ENCODE data around the gene WDR41.

Gene WDR41

DNA sequence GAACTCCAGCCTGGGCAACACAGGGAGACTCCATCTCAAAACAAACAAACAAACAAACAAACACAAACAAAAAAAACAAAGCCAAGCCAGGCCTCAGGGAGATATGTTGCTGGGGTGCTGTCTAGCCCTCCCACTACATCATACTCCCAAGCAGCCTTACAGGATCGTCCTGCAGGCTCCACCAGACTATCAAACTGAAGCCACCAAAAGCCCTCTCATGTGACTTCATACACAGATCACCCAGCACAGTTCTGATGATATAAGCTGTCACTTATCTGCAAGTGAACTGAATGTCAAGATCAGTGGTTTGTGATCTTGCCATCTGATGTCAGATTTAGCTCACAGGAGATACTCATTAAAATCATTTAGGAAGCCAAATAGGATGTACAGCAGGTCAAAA lies 43.3 kb downstream of the WDR41 start:
- no peak for DNase-seq (ENCODE audit: low read depth)

DNA sequence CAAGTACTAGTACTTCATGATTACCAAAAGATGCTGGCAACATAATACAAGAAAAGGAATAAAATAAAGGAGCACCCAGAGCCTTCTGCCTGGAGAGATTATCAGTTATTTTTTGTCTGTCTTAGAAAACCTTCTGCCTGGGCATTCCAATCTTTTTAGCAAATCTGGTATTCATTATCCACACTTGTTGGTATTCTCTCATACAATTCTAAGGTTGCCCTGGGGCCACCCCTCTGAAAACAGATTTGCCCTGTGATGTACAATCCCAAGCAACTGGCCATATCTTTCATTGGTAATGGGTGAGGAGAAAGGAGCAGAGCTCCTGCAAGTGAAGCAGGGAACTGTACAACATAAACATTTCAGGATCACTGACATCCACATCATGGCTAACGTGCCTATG lies 47.8 kb downstream of the WDR41 start:
- no peak for DNase-seq (ENCODE audit: low read depth)

DNA sequence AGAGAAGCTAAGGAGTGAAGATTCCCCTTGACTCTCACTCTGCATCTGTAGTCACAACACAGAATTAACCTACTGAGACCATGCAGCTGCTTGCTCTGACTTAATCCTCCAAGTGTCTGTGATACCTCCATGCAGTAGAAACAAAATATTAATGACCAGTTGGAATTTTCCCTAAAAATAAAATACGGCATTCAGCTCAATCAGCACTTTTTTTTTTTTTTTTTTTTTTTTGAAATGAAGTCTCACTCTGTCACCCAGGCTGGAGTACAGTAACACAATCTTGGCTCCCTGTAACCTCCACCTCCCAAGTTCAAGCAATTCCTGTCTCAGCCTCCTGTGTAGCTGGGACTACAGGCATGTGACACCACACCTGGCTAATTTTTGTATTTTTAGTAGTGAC lies 48.4 kb downstream of the WDR41 start:
- DNase-seq (ENCODE audit: low read depth): no peak

DNA sequence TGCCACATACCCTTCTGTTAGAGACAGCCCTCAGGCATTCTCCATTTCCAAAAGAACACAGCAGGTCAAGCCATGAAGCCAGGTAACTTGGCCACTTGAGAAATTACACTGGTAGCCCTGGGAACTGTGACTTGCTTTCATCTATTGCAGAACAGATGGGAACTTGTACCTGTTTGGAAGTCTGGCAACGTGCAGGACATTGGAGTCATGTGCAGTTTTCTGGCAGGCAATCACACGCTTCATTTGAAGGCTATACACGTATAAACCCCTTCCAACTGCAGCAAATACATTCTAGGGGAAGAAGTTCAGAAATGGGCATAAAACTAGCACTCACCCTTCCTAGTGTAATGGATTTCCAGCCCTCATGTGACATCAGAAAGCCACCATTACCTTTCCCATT lies 54.0 kb downstream of the WDR41 start:
- DNase-seq (ENCODE audit: low read depth): no peak

DNA sequence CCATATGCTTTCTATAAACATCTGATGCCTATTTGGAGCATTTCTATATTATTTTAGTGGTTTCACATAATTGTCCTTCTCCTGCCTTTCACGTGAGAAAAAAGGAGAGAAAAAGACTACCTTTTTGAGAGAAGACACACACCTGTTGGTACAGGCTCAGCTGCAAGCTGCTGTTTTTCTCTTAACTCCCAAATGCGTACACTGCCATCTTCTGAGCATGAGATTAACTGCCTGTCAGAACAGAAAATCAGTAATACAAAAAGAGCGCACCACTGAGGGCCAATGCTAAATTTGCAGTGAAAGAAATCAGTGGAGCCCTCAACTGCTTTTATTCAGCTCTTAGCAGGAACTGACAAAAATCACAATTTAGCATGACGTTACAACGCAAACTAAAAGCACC lies 54.9 kb downstream of the WDR41 start:
- DNase-seq (ENCODE audit: low read depth): no peak

DNA sequence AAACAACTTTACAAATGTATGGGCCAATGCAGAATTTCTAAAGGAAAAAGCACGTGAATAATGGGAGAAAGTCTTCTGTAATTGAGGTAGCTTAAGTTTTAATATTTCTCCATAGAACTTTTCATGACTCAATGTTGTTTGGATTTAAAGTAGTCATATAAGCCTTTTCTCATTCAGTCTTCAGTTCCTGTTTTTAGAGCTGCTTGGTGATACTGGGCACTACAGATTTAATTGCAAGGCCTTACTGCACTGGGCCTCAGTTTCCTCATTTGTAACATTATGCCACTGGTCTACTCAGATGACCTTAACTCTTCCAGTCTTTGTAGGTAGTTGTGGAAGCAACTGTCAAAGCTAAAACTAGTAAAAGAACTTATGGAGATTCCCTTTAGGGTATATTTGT lies 60.4 kb downstream of the WDR41 start:
- DNase-seq (ENCODE audit: low read depth): no peak

DNA sequence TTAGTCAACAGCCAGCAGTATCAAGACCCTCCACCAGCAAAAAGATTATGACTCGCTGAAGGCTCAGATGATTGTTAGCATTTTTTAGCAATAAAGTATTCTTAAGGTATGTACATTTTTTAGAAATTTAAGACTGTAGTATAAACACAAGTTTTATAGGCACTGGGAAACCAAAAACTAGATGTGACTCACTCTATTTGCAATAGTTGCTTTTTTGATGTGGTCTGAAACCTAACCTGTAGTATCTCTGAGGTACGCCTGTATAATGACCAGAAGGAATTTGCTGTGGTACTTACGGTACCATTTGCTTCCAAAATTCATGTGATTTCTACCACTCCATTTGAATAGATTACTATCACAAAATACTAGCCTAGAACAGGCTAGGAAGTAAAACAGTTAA lies 60.8 kb downstream of the WDR41 start:
- DNase-seq (ENCODE audit: low read depth): no peak

DNA sequence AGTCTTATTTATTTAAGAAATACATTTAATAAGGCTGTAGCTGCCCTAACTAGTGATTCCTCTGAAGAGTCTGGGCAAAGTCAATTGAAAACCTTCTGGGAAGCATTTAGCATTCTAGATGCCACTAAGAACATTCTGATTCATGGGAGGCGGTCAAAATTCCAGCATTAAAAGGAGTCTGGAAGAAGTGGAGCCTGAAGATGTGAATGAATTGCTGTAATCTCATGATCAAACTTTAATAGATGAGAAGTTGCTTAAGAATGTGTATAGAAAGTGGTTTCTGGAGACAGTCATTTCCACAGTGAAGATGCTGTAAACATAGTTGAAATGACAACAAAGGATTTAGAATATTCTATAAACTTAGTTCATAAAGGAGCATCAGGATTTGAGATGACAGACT lies 61.4 kb downstream of the WDR41 start:
- DNase-seq (ENCODE audit: low read depth): no peak

DNA sequence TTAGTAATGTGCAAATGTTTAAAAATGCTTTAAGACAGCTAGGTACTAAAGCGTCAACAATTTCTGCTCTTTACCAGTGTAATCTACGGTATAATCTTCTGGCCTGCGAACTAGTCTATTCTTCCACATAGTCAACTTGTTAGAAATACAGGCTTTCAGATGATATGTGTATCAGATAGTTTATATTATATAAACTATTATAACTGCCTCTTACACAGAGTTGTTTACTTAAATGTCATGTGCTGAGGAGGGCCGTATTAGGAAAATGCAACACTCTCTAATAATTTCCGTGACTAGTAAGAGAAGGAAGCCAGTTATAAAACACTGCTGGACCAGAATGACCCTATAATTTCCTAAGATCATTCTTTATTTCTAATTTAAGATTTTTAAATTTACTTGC lies 63.6 kb downstream of the WDR41 start:
- no peak for DNase-seq (ENCODE audit: low read depth)

DNA sequence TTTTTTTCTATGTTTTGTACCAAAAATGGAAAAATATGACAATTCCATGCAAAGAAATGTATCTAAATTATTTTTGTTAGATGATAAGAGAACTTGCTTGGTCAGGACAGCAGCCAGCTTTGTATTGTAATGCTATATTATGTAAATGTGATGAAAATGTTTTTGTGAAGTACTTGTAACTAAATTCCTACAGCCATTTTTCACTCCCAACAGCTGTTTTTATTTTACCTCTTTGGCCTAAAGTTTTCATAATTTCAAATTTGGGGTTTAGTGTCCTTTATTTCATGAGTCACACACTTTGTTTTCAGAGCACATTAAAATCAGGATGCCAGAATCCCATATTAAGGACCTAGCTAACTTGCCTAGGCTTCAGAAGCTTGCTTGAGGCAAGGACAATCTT lies 64.1 kb downstream of the WDR41 start:
- no peak for DNase-seq (ENCODE audit: low read depth)

DNA sequence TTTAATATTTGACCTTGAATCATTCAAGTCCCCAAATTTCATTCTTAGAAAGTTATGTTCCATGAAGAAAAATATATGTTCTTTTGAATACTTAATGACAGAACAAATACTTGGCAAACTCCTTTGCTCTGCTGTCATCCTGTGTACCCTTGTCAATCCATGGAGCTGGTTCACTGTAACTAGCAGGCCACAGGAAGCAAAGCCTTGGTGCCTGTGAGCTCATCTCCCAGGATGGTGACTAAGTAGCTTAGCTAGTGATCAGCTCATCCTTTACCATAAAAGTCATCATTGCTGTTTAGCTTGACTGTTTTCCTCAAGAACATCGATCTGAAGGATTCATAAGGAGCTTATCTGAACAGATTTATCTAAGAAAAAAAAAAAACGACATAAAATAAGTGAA lies 65.4 kb downstream of the WDR41 start:
- DNase-seq (ENCODE audit: low read depth): peak; percentile 32

DNA sequence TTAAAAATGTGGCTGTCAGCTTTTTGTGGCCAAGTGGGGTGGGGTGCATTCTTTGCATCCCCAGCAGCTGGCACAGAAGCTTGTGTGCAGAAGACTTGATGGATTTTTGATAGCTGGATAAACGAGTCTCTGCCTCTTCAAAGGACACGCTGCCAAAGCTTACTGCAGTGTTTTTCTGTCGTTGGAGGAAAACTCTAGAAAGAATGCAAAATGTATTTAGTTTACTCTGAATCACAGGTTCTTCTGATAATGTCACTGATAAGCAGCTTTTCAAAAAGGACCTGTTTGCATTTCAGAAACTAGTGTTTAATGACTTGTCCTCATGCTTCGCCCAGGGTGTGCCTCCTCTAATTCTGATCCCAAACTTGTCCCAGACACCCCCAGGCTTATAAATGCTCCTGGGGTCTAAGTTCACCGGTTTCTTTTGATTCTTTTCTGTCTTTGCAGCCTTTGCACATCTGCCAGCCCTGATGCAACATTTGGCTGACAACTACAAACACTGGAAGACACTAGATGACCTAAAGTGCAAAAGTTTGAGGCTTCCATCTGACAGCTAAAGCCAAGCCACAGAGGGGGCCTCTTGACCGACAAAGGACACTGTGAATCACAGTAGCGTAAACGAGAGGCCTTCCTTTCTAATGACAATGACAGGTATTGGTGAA lies 66.0 kb downstream of the WDR41 start:
- DNase-seq (ENCODE audit: low read depth): no peak

DNA sequence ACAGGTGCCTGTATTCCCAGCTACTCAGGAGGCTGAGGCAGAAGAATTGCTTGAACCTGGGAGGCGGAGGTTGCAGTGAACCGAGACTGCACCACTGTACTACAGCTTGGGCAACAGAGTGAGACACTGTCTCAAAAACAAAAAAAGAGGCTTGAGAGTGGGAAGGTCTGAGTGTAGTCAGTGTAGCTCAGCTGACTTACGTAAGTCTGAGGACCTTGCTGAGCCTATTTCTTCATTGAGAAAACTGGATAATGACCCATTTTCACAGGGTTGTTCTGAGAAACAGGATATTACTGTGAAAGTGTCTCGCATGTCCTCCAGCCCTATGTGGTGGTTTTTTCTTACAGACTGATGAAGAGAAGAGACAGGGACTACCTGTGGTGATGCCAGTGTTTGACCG lies 66.7 kb downstream of the WDR41 start:
- DNase-seq (ENCODE audit: low read depth): no peak

DNA sequence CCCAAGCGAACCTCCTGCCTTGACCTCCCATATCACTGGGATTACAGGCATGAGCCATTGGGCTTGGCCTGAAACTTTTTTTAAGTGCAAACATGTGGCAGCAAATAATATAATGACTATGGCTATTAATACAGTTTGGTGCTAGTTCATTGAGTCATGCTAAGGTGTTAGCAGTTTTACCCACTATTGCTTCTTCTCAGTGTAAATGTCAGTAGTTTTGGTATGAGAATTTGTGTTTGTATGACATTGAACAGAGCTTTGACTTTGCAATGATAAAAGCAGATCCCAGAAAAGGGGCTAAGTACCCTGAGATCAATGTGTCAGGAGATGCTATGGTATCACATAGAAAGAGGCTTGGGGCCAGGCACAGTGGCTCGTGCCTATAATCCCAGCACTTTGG lies 67.2 kb downstream of the WDR41 start:
- no peak for DNase-seq (ENCODE audit: low read depth)

DNA sequence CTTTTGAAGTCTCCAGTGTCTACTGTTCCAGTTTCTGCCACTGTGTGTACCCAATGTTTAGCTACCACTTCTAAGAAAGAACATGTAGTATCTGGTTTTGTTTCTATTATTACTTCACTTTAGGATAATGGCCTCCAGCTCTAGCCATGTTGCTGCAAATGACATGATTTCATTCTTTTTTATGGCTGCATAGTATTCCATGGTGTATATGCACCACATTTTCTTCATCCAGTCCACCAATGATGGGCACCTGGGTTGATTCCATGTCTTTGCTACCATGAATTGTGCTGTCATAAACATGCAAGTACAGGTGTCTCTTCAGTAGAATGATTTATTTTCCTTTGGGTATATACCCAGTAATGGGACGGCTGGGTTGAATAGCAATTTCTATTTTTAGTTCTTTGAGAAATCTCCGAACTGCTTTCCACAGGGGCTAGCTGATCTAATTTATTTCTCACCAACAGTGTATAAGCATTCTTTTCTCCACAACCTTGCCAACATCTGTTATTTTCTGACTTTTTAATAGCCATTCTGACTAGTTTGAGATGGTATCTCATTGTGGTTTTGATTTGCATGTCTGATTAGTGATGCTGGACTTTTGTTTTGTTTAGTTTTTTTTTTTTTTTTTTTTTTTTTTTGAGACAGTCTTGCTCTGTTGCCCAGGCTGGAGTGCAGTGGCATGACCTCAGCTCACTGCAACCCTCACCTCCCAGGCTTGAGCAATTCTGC lies 68.9 kb downstream of the WDR41 start:
- no peak for DNase-seq (ENCODE audit: low read depth)

DNA sequence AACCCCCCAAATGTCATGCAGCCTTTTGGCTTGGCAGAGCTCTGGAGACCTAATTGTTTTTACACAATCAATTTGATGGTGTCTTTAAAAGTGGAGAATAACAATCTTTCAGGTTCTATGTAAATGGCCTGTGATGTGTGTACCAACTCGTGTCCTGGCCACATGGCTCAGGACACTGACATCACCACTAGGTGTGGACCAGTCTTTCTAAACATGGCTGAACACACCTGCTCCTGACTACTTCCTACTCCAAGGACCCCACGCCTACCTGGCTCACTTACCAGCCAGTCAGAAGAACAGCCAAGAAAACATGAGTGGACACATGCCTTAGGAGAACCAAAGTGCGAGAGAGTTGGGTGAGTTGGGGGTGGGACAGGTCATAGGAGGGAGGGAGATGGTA lies 71.2 kb downstream of the WDR41 start:
- no peak for DNase-seq (ENCODE audit: low read depth)

DNA sequence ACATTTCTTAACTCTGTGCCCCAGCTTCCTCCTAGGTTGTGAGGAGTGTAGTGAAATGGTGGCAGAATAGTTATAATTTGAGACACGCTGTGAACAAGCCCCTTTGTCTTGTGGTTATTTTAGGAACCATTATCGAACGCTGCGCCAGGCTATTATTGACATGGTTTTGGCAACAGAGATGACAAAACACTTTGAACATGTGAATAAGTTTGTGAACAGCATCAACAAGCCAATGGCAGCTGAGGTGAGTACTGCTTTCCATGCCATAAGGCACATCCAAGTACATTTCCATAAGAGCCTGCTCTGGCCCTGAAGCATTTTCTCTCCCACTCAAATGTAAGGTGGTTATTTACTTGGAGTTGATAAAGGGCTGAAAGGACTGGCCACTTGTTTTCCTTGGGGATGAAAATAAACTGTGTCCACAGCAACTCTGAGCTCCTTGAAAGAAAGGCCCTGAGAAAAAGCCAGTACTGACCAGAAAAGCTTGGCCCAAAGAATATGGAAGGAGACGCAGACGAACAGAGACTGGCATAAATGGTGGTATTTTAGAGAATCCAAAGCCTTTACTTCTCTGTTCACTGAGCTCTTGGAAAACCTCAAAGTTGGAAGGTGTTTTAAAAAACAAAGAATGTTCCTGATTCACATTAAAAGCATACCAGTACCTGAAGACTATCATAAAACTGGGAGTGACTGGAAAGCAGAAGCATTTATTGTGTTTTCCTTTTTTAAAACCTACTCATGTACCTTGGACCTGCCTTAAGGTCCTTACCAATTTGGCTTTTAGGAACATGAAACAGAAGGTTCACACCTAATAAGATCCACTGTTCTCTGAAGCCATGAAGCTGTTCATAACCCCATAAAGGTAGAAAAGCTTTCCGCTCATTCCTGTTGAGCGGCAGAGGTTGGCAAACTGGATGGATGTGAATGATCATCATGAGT lies 72.2 kb downstream of the WDR41 start:
- DNase-seq (ENCODE audit: low read depth): no peak

DNA sequence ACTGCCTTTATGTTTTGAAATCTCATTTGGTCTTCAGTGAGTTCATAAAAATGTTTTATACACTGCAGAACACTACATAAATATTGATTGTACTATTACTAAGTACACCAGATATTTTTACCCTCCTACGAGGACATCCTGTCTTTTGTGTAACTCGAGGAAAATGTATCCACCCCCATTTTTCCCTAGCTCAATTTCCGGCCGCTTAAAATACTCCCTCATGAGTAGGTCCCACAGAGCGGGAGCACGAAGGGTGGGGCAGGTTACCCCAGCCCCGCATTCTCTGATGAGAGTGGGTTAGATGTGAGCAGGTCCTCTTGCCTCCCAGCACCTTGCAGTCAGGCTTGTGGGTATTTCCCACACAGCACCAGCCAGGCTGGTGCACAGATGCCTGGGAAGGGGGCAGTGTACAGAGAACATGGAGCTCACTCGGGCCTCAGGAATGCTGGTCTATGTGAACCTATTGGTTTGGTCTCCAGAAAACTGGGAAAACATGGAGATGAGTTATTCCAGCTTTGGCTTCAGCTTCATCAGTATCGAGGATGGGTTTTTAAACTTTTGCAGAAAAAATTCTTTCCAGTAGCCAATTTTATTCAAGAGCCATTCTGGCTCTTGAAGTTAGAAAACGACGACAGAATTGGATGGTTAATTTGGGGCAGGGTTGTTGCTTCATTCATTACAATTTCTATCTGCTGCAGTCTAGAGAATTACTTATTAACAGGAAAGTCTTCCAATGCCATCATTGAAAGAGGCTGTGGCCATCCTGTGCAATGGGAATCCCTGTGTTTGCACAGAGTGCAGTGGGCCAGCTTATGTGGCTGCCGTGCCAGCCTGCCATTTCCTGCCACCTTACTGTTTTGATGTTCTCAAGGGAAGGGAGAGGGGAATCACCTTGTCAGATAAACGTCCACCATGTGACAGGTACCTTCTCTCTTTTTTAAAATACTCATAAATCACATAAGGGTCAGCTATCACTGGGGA lies 73.2 kb downstream of the WDR41 start:
- no peak for DNase-seq (ENCODE audit: low read depth)

DNA sequence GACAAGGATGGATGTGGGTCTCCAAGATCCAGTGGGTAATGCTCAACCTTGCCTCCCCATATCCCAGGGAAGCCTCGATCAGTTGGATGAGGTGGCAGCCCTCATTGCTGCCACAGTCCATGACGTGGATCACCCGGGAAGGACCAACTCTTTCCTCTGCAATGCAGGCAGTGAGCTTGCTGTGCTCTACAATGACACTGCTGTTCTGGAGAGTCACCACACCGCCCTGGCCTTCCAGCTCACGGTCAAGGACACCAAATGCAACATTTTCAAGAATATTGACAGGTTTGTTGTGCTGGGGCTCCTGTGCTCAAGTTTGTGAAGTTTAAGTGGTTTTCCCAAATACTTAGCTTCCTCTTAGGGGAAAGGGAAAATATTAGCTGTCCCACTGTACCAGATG lies 74.0 kb downstream of the WDR41 start:
- DNase-seq (ENCODE audit: low read depth): no peak

DNA sequence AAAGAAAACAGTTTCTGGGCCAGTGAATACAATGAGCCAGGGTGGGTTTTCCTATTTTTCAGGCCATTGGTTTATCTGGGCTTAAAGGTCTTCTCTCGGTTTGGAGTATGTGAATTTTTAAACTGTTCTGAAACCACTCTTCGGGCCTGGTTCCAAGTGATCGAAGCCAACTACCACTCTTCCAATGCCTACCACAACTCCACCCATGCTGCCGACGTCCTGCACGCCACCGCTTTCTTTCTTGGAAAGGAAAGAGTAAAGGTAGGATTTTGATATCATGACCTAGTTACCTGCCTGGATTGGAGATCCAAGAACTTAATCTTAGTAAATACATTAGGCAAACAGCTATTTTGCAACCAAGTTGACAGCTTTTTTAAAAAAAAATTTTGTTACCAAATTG lies 79.1 kb downstream of the WDR41 start:
- no peak for DNase-seq (ENCODE audit: low read depth)

DNA sequence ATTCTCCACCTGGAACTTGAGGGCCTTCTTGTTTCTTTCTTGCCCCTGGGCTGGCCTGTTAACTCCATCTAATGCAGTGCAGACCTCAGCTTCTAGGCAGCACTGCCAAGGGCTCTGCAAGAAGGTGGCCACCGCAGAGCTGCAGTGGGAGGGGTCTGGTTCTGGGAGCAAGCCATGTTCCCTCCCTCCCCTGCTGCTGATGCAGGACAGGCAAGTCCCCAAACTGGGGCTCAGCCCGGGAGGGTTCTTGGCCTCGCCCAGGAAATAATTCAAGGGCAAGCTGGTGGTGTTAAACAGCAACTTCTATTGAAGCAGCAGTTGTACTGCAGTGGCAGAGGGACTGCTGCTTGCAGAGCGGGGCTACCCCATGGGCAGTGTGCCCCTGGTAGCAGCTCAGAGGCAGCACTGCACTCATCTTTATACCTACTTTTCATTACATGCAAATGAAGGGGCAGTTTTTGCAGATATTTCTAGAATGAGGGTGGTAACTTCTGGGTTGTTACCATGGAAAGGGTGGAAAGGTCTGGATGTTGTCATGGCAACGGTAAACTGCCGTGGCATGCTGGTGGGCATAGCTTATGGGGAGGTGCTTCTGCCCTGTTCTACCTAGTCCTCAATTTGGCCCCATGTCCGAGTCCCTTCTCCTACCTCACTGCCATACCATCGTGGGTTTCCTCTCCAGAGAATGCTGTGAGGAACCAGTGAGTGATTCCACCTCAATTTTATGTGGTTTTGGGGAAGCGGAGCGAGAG lies 82.1 kb downstream of the WDR41 start:
- DNase-seq (ENCODE audit: low read depth): no peak
